Fibroblast of gingiva (primary cell): Measurements from ENCODE around the gene TAAR9.
A peak's percentile ranks its signal among the peaks of the same experiment; 100 is the strongest.
"Not testable (repeated sequence)": the region's sequence is repeated elsewhere in the genome, so short reads cannot be mapped to it uniquely, and the experiment has no call there.

Experiments used
- DNase-seq: peaks from one replicate; pipeline ENCODE4 v3.0.0-alpha.2; 2011; ENCODE audit warnings: low read depth

The TAAR9 gene

DNA sequence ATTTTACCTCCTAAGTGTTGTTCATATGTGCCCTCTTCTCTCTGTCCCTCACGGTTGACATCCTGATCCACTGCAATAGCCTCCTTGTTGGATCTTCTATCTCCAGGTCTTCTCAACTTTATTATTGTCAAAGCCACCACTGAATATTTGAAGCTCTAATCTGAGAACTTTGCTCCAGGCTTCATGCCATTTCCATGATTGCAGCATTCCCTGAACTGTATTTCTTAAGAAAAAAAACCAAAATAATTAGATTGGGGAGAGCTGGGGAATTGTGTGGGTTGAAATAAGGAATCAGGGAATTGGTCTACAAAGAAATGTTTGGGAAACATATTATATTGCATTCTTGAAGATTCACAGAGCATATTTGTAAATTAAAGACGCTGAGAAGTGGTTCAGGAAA is 22.7 kb upstream of the TAAR9 start:
- DNase-seq, result no peak

DNA sequence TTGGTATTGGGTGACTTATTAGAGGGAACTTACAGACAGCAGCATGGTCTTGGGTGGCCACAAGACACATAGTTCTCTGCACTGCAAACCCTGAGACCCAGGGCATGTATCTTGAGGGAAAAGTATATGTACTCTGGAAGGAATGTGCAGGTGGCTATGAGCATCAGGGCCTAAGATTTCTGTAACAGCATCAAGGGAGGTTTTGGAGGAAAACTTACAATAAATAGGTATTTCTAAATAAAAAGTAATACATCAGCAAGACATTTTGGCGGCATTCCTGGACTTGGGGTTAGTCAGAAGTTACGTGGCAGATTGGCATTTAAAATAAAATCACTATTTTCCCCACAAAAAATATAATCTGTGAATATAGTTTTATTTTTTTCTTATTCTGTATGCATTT is 17.1 kb upstream of the TAAR9 start:
- no peak for DNase-seq

DNA sequence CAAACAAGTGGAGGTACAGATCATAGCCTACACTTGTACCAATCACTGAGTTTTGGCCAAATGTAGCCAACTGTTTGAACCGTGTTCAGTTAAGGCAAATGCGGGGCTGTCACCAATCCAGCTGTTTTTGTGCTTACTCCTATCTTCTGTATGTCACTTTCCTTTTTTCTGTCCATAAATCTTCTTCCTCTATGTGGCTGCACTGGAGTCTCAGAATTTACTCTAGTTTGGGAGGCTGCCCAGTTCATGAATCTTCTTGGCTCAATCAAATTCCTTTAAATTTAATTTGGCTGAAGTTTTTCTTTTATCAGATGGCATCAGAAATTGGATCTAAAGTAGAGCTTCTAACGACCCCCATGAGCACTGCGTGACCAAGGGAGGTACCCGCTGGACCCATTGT is 13.4 kb upstream of the TAAR9 start:
- no peak for DNase-seq

DNA sequence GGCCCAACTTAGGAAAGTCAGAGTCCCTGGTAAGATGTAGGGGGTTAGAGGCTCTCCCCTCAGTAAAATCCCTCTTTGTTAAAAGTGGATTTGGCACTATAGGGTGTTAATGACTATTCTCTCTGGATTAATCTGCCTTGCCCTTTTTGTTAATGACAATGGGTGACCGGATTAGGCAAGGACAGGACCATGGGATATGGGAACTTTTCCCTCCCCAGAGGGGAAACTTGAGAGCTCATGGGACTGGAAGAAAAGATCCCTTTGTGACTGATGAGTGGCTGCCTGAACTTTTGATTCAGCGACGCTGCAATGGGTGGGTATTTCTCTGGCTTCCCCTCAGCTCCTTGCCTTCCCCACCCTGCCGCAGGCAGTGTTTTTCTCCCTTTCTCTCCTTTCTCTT is 12.2 kb upstream of the TAAR9 start:
- no peak for DNase-seq

GRCh38 chr6:132526461-132526860 is 11.6 kb upstream of the TAAR9 start:
- DNase-seq, result no peak

- DNase-seq, result no peak
Observed at GRCh38 chr6:132527791-132528190, 10.3 kb upstream of the TAAR9 start.

- DNase-seq, result peak; percentile 34
Observed at GRCh38 chr6:132530293-132530974, 7.6 kb upstream of the TAAR9 start.

- DNase-seq, result not testable (repeated sequence)
Observed at GRCh38 chr6:132534546-132534945, 3.5 kb upstream of the TAAR9 start.

GRCh38 chr6:132537145-132537544 is 932 bp upstream of the TAAR9 start:
- DNase-seq, result no peak

- DNase-seq, result no peak
Observed at GRCh38 chr6:132544826-132545225, 6.7 kb downstream of the TAAR9 start.

- no peak for DNase-seq
Observed at GRCh38 chr6:132548746-132549463, 10.8 kb downstream of the TAAR9 start.

- DNase-seq, result no peak
Observed at GRCh38 chr6:132551214-132551613, 13.1 kb downstream of the TAAR9 start.

DNA sequence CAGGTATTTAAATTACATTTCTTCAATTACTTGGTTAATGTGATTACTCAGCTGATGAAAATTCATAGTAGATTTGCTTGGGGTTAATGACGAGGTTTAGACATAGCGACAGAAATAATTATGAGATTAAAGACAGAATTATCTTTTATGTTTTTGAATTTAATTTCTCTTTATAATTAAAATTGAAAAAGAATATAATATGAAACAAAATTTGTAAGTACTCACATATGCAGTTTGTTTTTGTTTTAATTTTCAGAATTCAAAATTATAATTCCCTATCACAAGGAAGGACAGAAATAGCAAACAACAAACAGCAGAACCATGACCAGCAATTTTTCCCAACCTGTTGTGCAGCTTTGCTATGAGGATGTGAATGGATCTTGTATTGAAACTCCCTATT is 14.3 kb downstream of the TAAR9 start, which contains the start of gene TAAR8:
TAAR8 (plus strand) TSS at position 301 of the 400 bp plus-strand sequence; CDS start at position 322, 21 bp downstream.
- no peak for DNase-seq

DNA sequence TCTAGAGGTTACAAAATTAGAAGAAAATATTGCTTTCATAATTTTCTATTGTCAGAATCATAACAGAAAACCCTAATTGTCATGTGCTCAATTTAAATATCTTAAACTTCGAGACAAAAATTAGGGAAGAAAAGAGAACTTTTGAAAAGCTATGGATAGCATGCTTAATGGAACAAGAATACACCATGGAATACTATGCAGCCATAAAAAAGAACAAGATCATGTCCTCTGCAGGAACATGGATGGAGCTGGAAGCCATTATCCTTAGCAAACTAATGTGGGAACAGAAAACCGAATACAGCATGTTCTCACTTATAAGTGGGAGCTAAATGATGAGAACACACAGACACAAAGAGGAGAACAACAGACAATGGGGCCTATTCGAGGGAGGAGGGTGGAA is 22.0 kb downstream of the TAAR9 start:
- not testable (repeated sequence) for DNase-seq

DNA sequence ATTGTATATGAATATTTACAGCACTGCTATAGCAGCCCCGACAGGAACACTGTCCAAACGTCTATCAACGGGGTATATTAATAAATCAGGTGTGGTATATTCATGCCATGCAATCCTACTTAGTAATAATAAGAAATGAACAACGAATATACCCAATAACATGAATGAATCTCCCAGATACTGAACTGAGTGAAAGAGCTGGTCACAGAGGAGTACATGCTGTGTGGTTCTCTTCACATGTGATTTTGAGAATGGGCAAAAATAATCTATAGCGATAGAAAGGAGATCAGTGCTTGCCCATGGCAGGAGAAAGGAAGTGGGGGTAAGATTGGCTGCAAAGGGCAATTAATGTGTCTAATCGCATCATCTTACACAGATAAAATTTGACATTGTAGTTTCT is 28.3 kb downstream of the TAAR9 start:
- no peak for DNase-seq

- DNase-seq, result no peak
Observed at GRCh38 chr6:132567566-132567965, 29.5 kb downstream of the TAAR9 start.

- no peak for DNase-seq
Observed at GRCh38 chr6:132568611-132569010, 30.5 kb downstream of the TAAR9 start.

DNA sequence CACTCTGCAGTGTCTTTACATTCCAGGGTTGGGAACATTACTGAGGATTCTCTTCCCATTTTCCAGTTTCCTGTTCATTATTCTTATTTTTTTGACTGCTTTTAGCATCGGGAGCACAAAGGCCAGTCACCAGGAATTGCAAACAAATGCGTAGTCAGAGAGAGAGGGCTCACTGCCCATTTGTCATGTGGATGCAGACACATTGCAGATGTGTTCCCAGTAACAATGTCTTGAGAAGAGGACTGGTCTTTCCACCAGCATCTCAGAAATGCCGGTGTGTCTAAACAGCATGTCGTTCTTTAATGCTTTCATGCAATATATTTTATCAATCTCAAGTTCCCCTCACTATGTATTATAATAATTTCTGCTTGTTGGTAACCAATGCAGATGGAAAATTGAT is 31.1 kb downstream of the TAAR9 start:
- DNase-seq, result no peak

GRCh38 chr6:132570221-132570777 is 32.2 kb downstream of the TAAR9 start, which contains the start of gene TAAR6:
Gene TAAR6 (plus strand): TSS chr6:132570322. CDS start chr6:132570322, 0 bp downstream.
- DNase-seq, result no peak

DNA sequence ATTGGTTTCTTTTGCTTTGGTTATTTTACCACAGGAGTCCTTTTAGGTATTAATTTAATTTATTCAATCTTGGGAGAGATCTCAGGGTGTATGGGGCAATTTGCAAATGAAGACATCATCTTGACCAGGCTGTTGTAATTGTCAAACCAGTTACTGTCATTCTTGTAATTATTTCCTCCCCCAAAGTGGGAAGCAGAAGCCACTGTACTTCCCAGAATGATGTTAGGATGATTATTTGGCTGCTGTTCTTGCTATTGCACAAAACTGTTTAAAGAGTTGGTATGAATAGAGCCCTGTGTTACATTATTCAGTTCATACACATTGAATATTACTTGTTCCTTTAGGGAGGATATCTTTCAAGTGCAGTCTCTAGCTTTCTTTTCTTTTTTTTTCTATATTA is 33.7 kb downstream of the TAAR9 start:
- DNase-seq, result no peak

DNA sequence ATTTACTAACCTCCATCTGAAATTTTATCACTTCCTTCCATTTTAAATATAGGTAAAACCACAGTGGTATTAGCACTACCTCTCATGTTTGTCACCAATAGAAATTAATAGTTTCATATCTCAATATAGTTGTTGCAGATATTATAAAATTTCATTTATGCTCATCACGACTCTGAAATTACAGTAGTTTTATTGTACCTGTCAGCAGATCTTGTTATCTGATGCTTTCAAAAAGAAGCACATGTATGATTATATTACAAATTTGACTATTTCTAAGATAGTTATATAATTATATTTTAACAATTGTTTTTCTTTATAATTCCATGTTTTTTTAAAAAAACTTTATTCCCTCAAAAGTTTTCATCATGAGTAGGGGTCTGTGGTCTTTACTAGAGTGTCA is 46.6 kb downstream of the TAAR9 start:
- DNase-seq, result no peak

DNA sequence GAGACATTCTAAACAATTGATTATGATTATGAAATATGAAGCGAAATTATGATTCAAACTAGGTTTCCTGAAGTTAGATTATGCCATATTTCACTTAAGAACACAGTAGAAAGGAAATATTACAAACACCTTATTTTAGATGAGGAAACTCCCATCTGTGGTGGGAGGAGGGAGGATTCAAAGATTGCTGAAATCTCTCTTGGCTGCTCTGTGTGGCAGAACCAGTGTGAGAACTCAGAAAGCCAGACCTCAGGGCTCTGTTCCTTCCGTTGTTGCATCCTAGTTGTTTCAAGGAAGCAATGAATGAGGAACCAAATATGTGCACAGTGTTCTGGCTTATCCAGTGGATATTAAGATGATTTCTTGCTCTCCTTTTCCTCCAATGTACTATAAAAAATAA is 49.3 kb downstream of the TAAR9 start:
- DNase-seq, result no peak
